Chondrocyte (in vitro differentiated cells): Measurements from ENCODE around the gene DCPS. TPM values are rescaled to one million over a fixed set of nuclear protein-coding genes. Genes with fewer than 3 reads are reported as not detected.
A peak's percentile ranks its signal among the peaks of the same experiment; 100 is the strongest.
"Not testable (repeated sequence)": the region's sequence is repeated elsewhere in the genome, so short reads cannot be mapped to it uniquely, and the experiment has no call there.

ENCODE experiments used
- DNase-seq: peaks from one replicate; pipeline ENCODE4 v3.0.0; 2021; ENCODE audit warnings: mixed read lengths, low spot score
- H3K27ac Mint-ChIP-seq: one replicate; pipeline ENCODE4 v1.8.0; 2021; ENCODE audit warnings: mild to moderate bottlenecking, moderate library complexity, mixed read lengths; ENCODE audit not compliant: unreplicated experiment
- H3K27me3 Mint-ChIP-seq: 2 replicates; pipeline ENCODE4 v1.8.0; 2021; ENCODE audit warnings: low read depth, mixed read lengths
- H3K36me3 Mint-ChIP-seq: 2 replicates; pipeline ENCODE4 v1.8.0; 2021; ENCODE audit warnings: low read depth, mixed read lengths
- H3K4me1 Mint-ChIP-seq: 2 replicates; pipeline ENCODE4 v1.8.0; 2021; ENCODE audit warnings: low read depth, mild to moderate bottlenecking, mixed read lengths
- H3K4me3 Mint-ChIP-seq: one replicate; pipeline ENCODE4 v1.8.0; 2021; ENCODE audit warnings: mild to moderate bottlenecking, moderate library complexity, mixed read lengths; ENCODE audit not compliant: unreplicated experiment
- H3K9me3 Mint-ChIP-seq: 2 replicates; pipeline ENCODE4 v1.8.0; 2021; ENCODE audit warnings: low read depth, mixed read lengths
- total RNA-seq: library from RNA; stranded (reverse); gene quantifications from 3 replicates; pipeline ENCODE4 v1.2.1, GENCODE V29; 2021
- TF ChIP-seq, protein P1 (sequence below): fragments of 200-600 bp; sonication (generic); IDR thresholded peaks from 2 replicates; pipeline ENCODE4 v1.5.0; 2021; ENCODE audit warnings: antibody characterized with exemption, mild to moderate bottlenecking, moderate library complexity

Gene DCPS
- total RNA-seq, 1 donor from 2014 or later, result 12.4 TPM

DNA sequence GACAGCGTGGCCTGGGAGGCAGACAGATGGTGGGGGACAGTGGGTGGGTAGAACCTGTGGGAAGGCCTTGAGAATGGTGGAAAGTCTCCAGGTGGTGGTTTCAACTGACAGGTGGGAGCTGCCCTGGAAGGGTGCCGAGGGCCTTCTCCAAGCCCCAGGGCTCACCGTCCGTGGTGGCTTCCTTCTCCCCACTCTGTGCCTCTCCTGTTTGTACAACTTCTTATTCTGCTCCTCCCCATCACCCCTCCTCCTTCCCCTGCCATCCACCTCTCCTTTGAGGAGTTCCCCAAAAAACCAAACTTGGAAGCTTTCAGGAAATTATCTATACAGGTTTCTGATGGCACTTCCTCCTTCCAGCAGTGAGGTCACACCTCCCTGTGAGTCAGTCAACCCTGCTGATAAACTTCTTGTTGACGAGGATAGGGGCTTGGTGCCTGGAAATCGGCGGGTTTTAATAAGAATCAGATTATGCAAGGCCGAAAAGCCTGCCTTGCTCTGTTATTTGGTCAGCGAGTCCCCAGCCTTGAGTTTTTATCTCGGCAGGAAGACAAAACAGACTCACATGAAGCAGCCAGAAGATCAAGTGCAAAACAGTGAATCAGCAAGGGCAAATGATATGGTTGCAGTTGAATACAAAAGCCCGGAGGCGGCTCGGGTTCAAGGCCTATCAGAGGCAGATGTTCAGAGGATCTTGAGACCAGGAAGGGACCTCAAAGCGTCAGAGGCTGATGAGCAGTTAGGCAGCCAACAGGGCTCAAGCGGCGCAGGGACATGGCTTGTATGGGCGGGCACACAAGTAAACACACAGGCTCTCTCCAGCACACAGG is 42.1 kb downstream of the DCPS start:
- H3K27me3 Mint-ChIP-seq, result no peaks in the 10 kb centered on the region
- no peak overlapping the region for H3K27ac Mint-ChIP-seq
- TF ChIP-seq, protein P1, sequence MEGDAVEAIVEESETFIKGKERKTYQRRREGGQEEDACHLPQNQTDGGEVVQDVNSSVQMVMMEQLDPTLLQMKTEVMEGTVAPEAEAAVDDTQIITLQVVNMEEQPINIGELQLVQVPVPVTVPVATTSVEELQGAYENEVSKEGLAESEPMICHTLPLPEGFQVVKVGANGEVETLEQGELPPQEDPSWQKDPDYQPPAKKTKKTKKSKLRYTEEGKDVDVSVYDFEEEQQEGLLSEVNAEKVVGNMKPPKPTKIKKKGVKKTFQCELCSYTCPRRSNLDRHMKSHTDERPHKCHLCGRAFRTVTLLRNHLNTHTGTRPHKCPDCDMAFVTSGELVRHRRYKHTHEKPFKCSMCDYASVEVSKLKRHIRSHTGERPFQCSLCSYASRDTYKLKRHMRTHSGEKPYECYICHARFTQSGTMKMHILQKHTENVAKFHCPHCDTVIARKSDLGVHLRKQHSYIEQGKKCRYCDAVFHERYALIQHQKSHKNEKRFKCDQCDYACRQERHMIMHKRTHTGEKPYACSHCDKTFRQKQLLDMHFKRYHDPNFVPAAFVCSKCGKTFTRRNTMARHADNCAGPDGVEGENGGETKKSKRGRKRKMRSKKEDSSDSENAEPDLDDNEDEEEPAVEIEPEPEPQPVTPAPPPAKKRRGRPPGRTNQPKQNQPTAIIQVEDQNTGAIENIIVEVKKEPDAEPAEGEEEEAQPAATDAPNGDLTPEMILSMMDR, result no peak
- DNase-seq, result peak; percentile 68
- H3K36me3 Mint-ChIP-seq, result peaks cover 2% of the 10 kb centered on the region
- no peaks in the 10 kb centered on the region for H3K9me3 Mint-ChIP-seq
- H3K4me1 Mint-ChIP-seq, result peaks cover 63% of the 10 kb centered on the region
- H3K4me3 Mint-ChIP-seq, result no peak overlapping the region

DNA sequence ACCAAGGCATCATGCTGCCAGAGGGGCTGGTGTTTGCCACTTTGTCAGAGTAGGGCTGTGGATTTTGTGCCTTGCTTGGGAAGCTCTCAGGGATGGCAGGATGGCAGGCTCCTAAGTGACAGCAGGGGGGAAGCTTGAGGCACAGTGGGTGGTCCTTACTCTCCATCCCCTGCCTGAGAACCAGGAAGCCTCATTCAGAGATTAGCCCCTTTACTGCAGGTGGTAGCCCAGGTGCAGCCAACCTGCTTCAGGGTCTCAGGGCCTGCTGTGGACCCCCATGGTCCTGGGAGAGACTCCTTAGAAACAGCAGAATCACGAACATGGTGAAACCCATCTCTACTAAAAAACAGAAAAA is 42.7 kb downstream of the DCPS start:
- Mint-ChIP-seq H3K36me3 (peaks cover 2% of the 10 kb centered on the region), H3K9me3 (no peaks in the 10 kb centered on the region), H3K4me3 (no peak overlapping the region), H3K27me3 (no peaks in the 10 kb centered on the region), H3K4me1 (peaks cover 57% of the 10 kb centered on the region), H3K27ac (no peak overlapping the region)
- TF ChIP-seq, protein P1, result no peak
- no peak for DNase-seq

DNA sequence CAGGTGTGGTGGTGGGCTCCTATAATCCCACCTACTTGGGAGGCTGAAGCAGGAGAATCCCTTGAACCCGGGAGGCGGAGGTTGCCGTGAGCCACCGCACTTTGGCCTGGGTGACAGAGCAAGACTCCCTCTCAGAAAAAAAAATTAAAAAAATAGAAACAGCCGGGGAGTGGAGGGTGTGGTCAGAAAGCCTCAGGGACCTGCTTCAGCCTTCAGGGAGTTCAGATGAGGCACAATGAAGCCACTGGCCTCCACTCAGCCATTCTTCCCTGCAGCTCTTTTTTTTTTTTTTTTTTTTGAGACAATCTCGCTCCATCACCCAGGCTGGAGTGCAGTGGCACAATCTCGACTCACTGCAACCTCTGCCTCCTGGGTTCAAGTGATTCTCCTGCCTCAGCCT is 43.1 kb downstream of the DCPS start:
- peak; percentile 13 for DNase-seq
- not testable (repeated sequence) for H3K27ac Mint-ChIP-seq, H3K9me3 Mint-ChIP-seq, H3K36me3 Mint-ChIP-seq, H3K27me3 Mint-ChIP-seq, H3K4me3 Mint-ChIP-seq
- H3K4me1 Mint-ChIP-seq, result peaks cover 57% of the 10 kb centered on the region

DNA sequence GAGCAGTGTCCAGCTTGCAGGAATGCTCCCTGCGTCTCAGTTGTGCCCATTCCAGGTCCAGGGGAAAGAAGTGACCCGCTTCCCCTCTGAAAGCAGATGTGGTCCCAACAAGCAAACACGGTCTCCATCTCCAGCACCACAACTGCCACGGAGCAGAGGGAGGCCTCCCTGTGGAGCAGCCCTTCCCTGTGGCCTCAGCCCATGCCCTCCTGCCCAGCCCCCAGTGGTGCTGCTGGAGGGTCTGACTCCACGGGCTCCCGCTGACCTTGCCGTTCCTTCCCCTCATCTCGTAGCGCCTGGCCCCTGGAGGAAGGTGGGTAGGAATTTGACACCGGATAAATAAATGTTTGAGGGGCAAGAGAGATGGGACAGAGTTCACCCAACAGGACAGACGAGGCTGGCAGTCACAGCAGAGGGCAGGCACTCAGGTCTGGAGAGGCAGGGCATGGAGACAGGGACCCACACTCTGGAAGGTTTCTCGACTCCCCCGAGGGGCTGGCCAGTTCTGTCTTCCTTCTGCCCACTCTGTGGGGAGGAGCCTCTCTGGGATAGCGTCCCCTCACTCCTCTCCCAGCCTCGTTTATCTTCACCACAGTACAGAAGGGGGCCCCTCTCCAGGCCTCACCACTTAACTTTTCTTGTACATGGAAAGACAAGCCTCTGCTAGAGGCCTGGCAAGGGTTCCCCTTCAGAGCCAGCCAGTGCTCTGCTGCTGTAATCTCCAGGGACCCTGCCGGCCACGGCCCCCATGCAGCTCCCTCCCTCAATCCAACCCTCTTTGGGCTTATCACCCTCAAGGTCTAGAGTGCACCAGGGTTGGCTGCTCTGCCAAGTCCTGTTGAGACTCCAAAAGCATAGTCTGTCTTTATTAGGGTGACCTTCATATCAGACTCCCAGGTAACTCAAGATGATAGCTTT is 44.1 kb downstream of the DCPS start:
- H3K4me1 Mint-ChIP-seq, result peaks cover 61% of the 10 kb centered on the region
- no peak overlapping the region for H3K4me3 Mint-ChIP-seq
- peak; percentile 79 for DNase-seq
- H3K27me3 Mint-ChIP-seq, result no peaks in the 10 kb centered on the region
- H3K27ac Mint-ChIP-seq, result peak overlapping the region; percentile 57
- peaks cover 2% of the 10 kb centered on the region for H3K36me3 Mint-ChIP-seq
- no peaks in the 10 kb centered on the region for H3K9me3 Mint-ChIP-seq
- TF ChIP-seq, protein P1, result no peak

DNA sequence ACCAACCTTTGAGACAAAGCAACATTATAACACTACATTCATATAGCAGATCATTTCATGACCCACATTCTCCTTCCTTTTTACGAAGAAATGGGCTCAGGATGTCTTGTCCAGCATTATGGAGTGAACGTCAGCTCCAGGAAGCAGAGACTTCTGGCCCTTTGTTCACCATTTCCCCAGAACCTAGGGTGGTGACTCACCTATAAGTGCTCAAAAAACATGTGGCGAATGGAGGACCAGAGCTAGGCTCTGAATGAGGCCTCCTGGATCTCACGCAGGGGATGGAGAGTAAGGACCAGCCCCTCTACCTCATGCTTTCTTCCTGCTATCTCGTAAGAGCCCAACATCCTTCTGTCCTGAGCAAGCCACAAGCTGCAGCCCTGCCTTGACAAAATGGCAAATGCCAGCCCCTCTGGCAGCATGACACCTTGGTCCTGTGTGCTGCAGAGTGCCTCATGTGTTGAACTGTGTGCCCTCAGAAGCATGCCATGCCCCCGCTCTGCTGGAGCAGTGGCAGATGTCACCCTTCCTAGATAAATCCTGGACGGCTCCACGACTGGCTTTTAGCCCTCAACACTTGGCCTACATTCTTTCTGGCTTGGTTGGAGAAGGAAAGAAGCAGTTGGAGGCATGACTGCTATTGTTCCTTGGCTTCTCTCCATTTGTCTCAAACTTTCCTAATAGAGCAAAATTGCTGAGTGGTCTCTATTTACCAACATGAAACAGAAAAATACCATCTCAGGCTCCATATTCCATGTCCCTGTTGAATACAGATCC is 45.1 kb downstream of the DCPS start:
- H3K27me3 Mint-ChIP-seq, result no peaks in the 10 kb centered on the region
- H3K4me3 Mint-ChIP-seq, result no peak overlapping the region
- H3K27ac Mint-ChIP-seq, result peak overlapping the region; percentile 57
- peak; percentile 39 for DNase-seq
- TF ChIP-seq, protein P1, result no peak
- no peaks in the 10 kb centered on the region for H3K36me3 Mint-ChIP-seq
- no peaks in the 10 kb centered on the region for H3K9me3 Mint-ChIP-seq
- H3K4me1 Mint-ChIP-seq, result peaks cover 67% of the 10 kb centered on the region
